ENCODE results near the gene DYRK3. TPM values are rescaled to one million over a fixed set of nuclear protein-coding genes. Genes with fewer than 3 reads are reported as not detected.

The DYRK3 gene
- total and polyA plus RNA-seq, 9 of the 15 experiments (the other 6 are each of a cell fraction or from before 2014, with no cell fraction given): 4.5 to 33.7 (median 25.7) TPM

DNA sequence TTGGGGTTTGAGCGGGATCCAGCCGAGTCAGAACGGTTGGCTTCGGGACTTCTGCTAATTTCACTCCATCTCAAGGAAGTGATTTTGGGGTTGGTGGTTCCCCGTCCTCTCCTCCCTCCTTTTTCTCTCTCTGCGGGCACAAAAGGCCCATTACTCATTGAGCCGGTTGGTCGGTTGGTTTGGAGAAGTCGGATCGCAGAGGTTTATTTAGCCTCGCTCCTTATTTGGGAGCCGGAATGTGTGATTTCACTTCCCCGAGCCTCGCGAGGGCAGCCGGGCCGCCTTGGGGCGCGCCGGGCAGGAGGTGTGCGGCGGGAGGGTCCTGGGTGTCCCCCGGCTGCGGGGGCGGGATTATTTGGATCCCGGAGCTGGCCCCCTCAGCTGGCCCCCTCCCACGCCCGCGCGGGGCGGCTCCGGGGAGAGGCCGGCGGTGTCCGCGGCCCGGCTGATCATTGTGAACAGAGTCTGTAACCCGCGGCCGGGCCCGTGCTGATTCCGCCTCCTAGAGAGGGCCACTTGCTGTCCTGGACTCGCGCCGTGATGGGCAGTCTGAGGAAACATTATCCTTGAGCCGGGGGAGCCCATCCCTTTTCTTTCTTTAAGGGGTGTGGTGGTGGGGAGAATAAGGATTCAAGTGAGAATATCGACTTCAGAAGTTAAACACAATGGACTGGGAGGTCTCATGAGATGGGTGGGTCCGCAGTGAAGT, 50.6 kb downstream of the DYRK3 start (continued):
- TF ChIP-seq NKRF (IDR thresholded peaks at IDR 0.05; ENCODE audit: borderline replicate concordance): no peak
- no peak for TF ChIP-seq ADNP (tag; IDR thresholded peaks at IDR 0.05)
- no peak for TF ChIP-seq MEF2D (tag; conservative IDR thresholded peaks at IDR 0.05; ENCODE audit: low read depth)
- no peak for TF ChIP-seq LCOR (CRISPR knock-in tag; IDR thresholded peaks at IDR 0.05)
- TF ChIP-seq, protein P1, sequence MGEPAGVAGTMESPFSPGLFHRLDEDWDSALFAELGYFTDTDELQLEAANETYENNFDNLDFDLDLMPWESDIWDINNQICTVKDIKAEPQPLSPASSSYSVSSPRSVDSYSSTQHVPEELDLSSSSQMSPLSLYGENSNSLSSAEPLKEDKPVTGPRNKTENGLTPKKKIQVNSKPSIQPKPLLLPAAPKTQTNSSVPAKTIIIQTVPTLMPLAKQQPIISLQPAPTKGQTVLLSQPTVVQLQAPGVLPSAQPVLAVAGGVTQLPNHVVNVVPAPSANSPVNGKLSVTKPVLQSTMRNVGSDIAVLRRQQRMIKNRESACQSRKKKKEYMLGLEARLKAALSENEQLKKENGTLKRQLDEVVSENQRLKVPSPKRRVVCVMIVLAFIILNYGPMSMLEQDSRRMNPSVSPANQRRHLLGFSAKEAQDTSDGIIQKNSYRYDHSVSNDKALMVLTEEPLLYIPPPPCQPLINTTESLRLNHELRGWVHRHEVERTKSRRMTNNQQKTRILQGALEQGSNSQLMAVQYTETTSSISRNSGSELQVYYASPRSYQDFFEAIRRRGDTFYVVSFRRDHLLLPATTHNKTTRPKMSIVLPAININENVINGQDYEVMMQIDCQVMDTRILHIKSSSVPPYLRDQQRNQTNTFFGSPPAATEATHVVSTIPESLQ (CRISPR knock-in tag; IDR thresholded peaks at IDR 0.05): no peak
- no peak for TF ChIP-seq NFYB (IDR thresholded peaks at IDR 0.05; ENCODE audit: extremely low read depth, insufficient read length)
- TF ChIP-seq, protein P2, sequence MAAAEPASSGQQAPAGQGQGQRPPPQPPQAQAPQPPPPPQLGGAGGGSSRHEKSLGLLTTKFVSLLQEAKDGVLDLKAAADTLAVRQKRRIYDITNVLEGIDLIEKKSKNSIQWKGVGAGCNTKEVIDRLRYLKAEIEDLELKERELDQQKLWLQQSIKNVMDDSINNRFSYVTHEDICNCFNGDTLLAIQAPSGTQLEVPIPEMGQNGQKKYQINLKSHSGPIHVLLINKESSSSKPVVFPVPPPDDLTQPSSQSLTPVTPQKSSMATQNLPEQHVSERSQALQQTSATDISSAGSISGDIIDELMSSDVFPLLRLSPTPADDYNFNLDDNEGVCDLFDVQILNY (CRISPR knock-in tag; IDR thresholded peaks at IDR 0.05): no peak
- TF ChIP-seq RAD51 (IDR thresholded peaks at IDR 0.05; ENCODE audit: borderline replicate concordance, low read depth): no peak
- no peak for TF ChIP-seq TSC22D4 (tag; IDR thresholded peaks at IDR 0.05)
- no peak for TF ChIP-seq ATF4 (CRISPR knock-in tag; IDR thresholded peaks at IDR 0.05)
- TF ChIP-seq ZNF253 (CRISPR knock-in tag; conservative IDR thresholded peaks at IDR 0.05): no peak
- peak; percentile 74 for TF ChIP-seq POLR2G (IDR thresholded peaks at IDR 0.05; ENCODE audit: low read depth, low read length)
- TF ChIP-seq KAT2B (IDR thresholded peaks at IDR 0.05; ENCODE audit: low read depth, low read length): no peak
- TF ChIP-seq, protein P3, sequence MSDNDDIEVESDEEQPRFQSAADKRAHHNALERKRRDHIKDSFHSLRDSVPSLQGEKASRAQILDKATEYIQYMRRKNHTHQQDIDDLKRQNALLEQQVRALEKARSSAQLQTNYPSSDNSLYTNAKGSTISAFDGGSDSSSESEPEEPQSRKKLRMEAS (CRISPR knock-in tag; IDR thresholded peaks at IDR 0.05): no peak
- no peak for TF ChIP-seq ZNF764 (CRISPR knock-in tag; IDR thresholded peaks at IDR 0.05; ENCODE audit: low read depth)
- TF ChIP-seq, protein P4, sequence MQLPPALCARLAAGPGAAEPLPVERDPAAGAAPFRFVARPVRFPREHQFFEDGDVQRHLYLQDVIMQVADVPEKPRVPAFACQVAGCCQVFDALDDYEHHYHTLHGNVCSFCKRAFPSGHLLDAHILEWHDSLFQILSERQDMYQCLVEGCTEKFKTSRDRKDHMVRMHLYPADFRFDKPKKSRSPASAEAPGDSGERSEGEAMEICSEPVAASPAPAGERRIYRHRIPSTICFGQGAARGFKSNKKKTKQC (CRISPR knock-in tag; IDR thresholded peaks at IDR 0.05): no peak
- TF ChIP-seq PHB2 (IDR thresholded peaks at IDR 0.05; ENCODE audit: low read depth): no peak
- TF ChIP-seq, protein P5, sequence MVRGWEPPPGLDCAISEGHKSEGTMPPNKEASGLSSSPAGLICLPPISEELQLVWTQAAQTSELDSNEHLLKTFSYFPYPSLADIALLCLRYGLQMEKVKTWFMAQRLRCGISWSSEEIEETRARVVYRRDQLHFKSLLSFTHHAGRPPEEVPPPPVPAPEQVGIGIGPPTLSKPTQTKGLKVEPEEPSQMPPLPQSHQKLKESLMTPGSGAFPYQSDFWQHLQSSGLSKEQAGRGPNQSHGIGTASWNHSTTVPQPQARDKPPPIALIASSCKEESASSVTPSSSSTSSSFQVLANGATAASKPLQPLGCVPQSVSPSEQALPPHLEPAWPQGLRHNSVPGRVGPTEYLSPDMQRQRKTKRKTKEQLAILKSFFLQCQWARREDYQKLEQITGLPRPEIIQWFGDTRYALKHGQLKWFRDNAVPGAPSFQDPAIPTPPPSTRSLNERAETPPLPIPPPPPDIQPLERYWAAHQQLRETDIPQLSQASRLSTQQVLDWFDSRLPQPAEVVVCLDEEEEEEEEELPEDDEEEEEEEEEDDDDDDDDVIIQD (CRISPR knock-in tag; IDR thresholded peaks at IDR 0.05): no peak
- no peak for TF ChIP-seq SRSF1 (IDR thresholded peaks at IDR 0.05; ENCODE audit: low read depth, low read length)
- TF ChIP-seq TAL1 (IDR thresholded peaks at IDR 0.05): no peak
